Coronary artery (tissue), 2 donors: ENCODE measurements around the gene ACBD6.

Experiments used
- DNase-seq: peaks from one replicate; pipeline ENCODE4 v3.0.0-alpha.2; 2017; ENCODE audit warnings: low spot score
- H3K27ac ChIP-seq, 2 donors: fragments of 200-600 bp; sonication (generic); one replicate each; pipeline ENCODE4 v1.5.1; 2016 to 2019
- H3K4me3 ChIP-seq: fragments of 200-600 bp; sonication (generic); 2 replicates; pipeline ENCODE4 v1.5.1; 2016; ENCODE audit warnings: mild to moderate bottlenecking, moderate library complexity
- CTCF ChIP-seq: fragments of 200-600 bp; sonication (generic); IDR thresholded peaks from one replicate; pipeline ENCODE4 v1.5.1; 2019; ENCODE audit warnings: antibody characterized with exemption

The ACBD6 gene

GRCh38 chr1:180248731-180249681 lies 253.4 kb downstream of the ACBD6 start:
- Histone ChIP-seq H3K27ac (no peak overlapping the region), H3K4me3 (no peak overlapping the region)
- no peak for DNase-seq
- TF ChIP-seq CTCF: no peak

GRCh38 chr1:180248176-180248575 lies 254.2 kb downstream of the ACBD6 start:
- DNase-seq: no peak
- no peak overlapping the region for H3K4me3 ChIP-seq
- TF ChIP-seq CTCF: no peak
- H3K27ac ChIP-seq: no peak overlapping the region

- DNase-seq: no peak
- no peak overlapping the region for H3K4me3 ChIP-seq
- H3K27ac ChIP-seq: no peak overlapping the region
- no peak for TF ChIP-seq CTCF
Observed at GRCh38 chr1:180247580-180247979, 254.8 kb downstream of the ACBD6 start.

- Histone ChIP-seq H3K27ac (no peak overlapping the region), H3K4me3 (no peak overlapping the region)
- TF ChIP-seq CTCF: no peak
- no peak for DNase-seq
Observed at GRCh38 chr1:180247061-180247460, 255.3 kb downstream of the ACBD6 start.

- no peak for TF ChIP-seq CTCF
- no peak overlapping the region for H3K4me3 ChIP-seq
Observed at GRCh38 chr1:180246579-180246978, 255.8 kb downstream of the ACBD6 start.

GRCh38 chr1:180244840-180245239 lies 257.5 kb downstream of the ACBD6 start:
- Histone ChIP-seq H3K4me3 (no peak overlapping the region), H3K27ac (no peak overlapping the region)
- no peak for DNase-seq
- TF ChIP-seq CTCF: no peak

More at GRCh38 chr1:180246579-180246978, 255.8 kb downstream of the ACBD6 start:
- H3K27ac ChIP-seq: no peak overlapping the region
- DNase-seq: no peak
